ENCODE data around the gene KAT2B. TPM values are rescaled to one million over a fixed set of nuclear protein-coding genes. Genes with fewer than 3 reads are reported as not detected.
A peak's percentile ranks its signal among the peaks of the same experiment; 100 is the strongest.

KAT2B gene
- polyA plus RNA-seq, 1 of the 3 experiments (the other 2 are of a cell fraction) = 2.1 TPM

GRCh38 chr3:20047341-20047779 lies 7.1 kb downstream of the KAT2B start:
- no peak for DNase-seq
- POLR2A ChIA-PET = no interaction called here
- no peaks in the 10 kb centered on the region for H3K9me3 ChIP-seq
- no peaks in the 10 kb centered on the region for H3K9me2 ChIP-seq
- TF ChIP-seq EZH2phosphoT487 (IDR thresholded peaks at IDR 0.05; ENCODE audit: borderline replicate concordance, low read depth) = no peak
- no peak for TF ChIP-seq ELF1 (IDR thresholded peaks at IDR 0.05)
- no peak for TF ChIP-seq NRF1 (IDR thresholded peaks at IDR 0.05; ENCODE audit: low read depth, low read length)
- CTCF ChIA-PET = no interaction called here
- WGBS (ENCODE audit: low lambda C conversion rate) = 96% methylated on average over 7 of the region's 7 CpGs
- no peaks in the 10 kb centered on the region for H4K20me1 ChIP-seq (ENCODE audit: insufficient read depth)
- no peak overlapping the region for H3K27ac ChIP-seq (ENCODE audit: low read depth in 2 of 2, low read length in 1 of 2)
- H3K4me2 ChIP-seq = no peak overlapping the region
- H2AFZ ChIP-seq (ENCODE audit: low read depth) = no peak overlapping the region
- H3K4me1 ChIP-seq (ENCODE audit: control insufficient read depth in 1 of 2, insufficient read depth in 2 of 2, low read depth in 1 of 2, low read length in 1 of 2) = peaks cover 0 to 20% of the 10 kb centered on the region in 2 experiments; a peak in 1 of 4 replicates
- no peaks in the 10 kb centered on the region for H3K27me3 ChIP-seq (ENCODE audit: insufficient read depth)
- H3K36me3 ChIP-seq (replicated peaks in 1 of 2; ENCODE audit: control insufficient read depth in 1 of 2, insufficient read depth in 2 of 2, low read length in 1 of 2) = no peaks in the 10 kb centered on the region
- H3K79me2 ChIP-seq (ENCODE audit: insufficient read depth) = no peaks in the 10 kb centered on the region
- peaks cover 2% of the 10 kb centered on the region for H3F3A ChIP-seq (replicated peaks; ENCODE audit: insufficient read depth)
- H3K4me3 ChIP-seq (ENCODE audit: low read depth in 2 of 2, low read length in 1 of 2) = no peak overlapping the region
- H3K9ac ChIP-seq = no peak overlapping the region

GRCh38 chr3:20047976-20048883 lies 8.0 kb downstream of the KAT2B start:
- Histone ChIP-seq H3K9me2 (no peaks in the 10 kb centered on the region), H3K27me3 (ENCODE audit: insufficient read depth) (no peaks in the 10 kb centered on the region), H3K4me2 (no peak overlapping the region), H2AFZ (ENCODE audit: low read depth) (peak overlapping the region; percentile 23; the same call in 1 of the 2 replicates), H3K4me3 (ENCODE audit: low read depth in 2 of 2, low read length in 1 of 2) (no peak overlapping the region), H4K20me1 (ENCODE audit: insufficient read depth) (no peaks in the 10 kb centered on the region), H3K36me3 (replicated peaks in 1 of 2; ENCODE audit: control insufficient read depth in 1 of 2, insufficient read depth in 2 of 2, low read length in 1 of 2) (no peaks in the 10 kb centered on the region), H3K9me3 (no peaks in the 10 kb centered on the region), H3K79me2 (ENCODE audit: insufficient read depth) (no peaks in the 10 kb centered on the region), H3K4me1 (ENCODE audit: control insufficient read depth in 1 of 2, insufficient read depth in 2 of 2, low read depth in 1 of 2, low read length in 1 of 2) (peaks cover 0 to 19% of the 10 kb centered on the region in 2 experiments; a peak in 1 of 4 replicates), H3K27ac (ENCODE audit: low read depth in 2 of 2, low read length in 1 of 2) (peak overlapping the region in 1 of 2 experiments; percentile 82; a peak in 2 of 4 replicates), H3K9ac (no peak overlapping the region), H3F3A (replicated peaks; ENCODE audit: insufficient read depth) (no peaks in the 10 kb centered on the region)
- 68% methylated on average over 9 of the region's 9 CpGs for WGBS (ENCODE audit: low lambda C conversion rate)
- peak; percentile 36 for DNase-seq
- ChIA-PET POLR2A (no interaction called here), CTCF (no interaction called here)
- peak; percentile 37; the same call in 1 of the 2 replicates for TF ChIP-seq MXI1 (IDR thresholded peaks at IDR 0.05; ENCODE audit: low read depth, low read length)
- TF ChIP-seq CHD2 (IDR thresholded peaks at IDR 0.05; ENCODE audit: low read length, partially characterized antibody) = no peak
- peak in 1 of 2 experiments; percentile 76; a peak in 1 of 4 replicates for TF ChIP-seq EP300 (IDR thresholded peaks at IDR 0.05; ENCODE audit: borderline replicate concordance in 1 of 2, low read depth in 1 of 2, low read length in 1 of 2)
- TF ChIP-seq TAF1 (IDR thresholded peaks at IDR 0.05; ENCODE audit: borderline replicate concordance, low read depth, low read length) = no peak
- no peak for TF ChIP-seq ZBTB33 (IDR thresholded peaks at IDR 0.05; ENCODE audit: borderline replicate concordance, low read depth)
- TF ChIP-seq RCOR1 (IDR thresholded peaks at IDR 0.05; ENCODE audit: low read length) = peak; percentile 67; the same call in 1 of the 2 replicates

All from SK-N-SH (cell line).